ENCODE data around the gene MASP2.
"Not testable (repeated sequence)": the region's sequence is repeated elsewhere in the genome, so short reads cannot be mapped to it uniquely, and the experiment has no call there.

MASP2 gene

GRCh38 chr1:11051781-11052511 lies 4.9 kb upstream of the MASP2 start:
- TF ChIP-seq ZNF274 (IDR thresholded peaks at IDR 0.05; ENCODE audit: low read depth, low read length): no peak

DNA sequence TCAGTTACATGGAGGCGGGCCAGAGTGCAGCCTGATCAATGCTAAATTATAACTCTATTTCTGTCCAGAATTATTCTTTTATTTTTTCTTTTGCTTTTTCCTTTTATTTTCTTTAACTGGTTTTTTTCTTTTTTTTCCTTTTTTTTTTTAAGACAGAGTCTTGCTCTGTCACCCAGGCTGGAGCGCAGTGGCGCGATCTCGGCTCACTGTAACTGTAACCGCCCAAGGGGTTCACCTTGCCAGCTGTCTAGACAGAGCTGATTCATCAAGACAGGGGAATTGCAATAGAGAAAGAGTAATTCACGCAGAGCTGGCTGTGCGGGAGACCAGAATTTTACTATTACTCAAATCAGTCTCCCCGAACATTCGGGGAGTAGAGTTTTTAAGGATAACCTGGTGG lies 4.1 kb upstream of the MASP2 start:
- H3K4me3 ChIP-seq (ENCODE audit: low read length): not testable (repeated sequence)

More at GRCh38 chr1:11051781-11052511, 4.9 kb upstream of the MASP2 start:
- H3K4me3 ChIP-seq (ENCODE audit: low read length): no peak overlapping the region

DNA sequence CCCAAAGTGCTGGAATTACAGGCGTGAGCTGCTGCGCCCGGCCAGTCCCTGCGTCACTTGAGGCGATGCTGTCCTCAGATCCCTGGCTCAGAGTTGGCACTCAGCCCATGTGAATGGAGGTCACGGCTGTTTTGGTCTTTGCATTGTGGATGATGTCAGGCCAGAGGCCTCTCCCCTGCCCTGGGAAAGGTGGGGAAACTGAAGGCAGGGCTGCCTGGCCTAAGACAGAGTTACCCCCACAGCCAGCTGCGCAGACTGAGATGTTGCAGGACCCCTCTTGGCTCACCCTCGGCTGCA lies 821 bp downstream of the MASP2 start:
- no peak overlapping the region for H3K4me3 ChIP-seq (ENCODE audit: low read length)
- TF ChIP-seq ZNF274 (IDR thresholded peaks at IDR 0.05; ENCODE audit: low read depth, low read length): no peak

DNA sequence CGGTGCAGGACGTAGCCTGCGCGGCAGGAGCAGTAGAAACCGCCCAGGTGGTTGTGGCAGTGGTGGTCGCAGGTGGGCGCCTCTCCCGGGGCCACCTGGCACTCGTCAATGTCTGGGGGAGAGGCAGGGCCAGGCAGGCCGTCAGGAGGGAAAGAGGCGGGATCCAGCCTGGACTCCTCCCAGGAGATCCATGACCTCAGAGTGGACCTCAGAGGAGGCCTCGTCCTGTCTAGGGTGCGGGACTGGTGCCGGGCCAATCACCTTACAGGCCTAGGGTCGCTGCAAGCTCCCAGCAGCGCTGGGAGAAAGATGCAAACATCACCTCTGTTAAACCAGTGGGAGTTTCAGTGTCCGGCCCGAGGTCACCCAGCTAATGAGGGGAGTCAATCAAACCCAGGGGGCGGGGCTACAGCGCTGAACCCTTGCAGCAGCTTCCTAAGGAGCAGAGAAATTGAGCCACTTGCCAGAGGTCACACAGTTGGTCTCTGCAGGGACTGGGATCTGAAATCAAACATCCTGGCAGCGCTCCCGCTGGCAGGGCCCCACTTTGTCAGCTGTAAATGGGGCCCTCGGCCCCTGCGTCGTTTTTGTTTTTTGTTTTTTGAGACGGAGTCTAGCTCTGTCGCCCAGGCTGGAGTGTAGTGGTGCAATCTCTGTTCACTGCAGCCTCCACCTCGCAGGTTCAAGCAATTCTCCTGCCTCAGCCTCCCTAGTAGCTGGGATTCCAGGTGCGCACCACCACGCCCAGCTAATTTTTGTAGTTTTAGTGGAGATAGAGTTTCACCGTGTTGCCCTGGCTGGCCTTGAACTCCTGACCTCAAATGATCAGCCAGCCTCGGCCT lies 1.4 kb downstream of the MASP2 start:
- TF ChIP-seq ZNF274 (IDR thresholded peaks at IDR 0.05; ENCODE audit: low read depth, low read length): no peak
- no peak overlapping the region for H3K4me3 ChIP-seq (ENCODE audit: low read length)

- no peak for TF ChIP-seq ZNF274 (IDR thresholded peaks at IDR 0.05; ENCODE audit: low read depth, low read length)
- no peak overlapping the region for H3K4me3 ChIP-seq (ENCODE audit: low read length)
Observed at GRCh38 chr1:11044849-11045427, 2.1 kb downstream of the MASP2 start.

- no peak overlapping the region for H3K4me3 ChIP-seq (ENCODE audit: low read length)
- TF ChIP-seq ZNF274 (IDR thresholded peaks at IDR 0.05; ENCODE audit: low read depth, low read length): no peak
Observed at GRCh38 chr1:11044086-11044848, 2.8 kb downstream of the MASP2 start.

DNA sequence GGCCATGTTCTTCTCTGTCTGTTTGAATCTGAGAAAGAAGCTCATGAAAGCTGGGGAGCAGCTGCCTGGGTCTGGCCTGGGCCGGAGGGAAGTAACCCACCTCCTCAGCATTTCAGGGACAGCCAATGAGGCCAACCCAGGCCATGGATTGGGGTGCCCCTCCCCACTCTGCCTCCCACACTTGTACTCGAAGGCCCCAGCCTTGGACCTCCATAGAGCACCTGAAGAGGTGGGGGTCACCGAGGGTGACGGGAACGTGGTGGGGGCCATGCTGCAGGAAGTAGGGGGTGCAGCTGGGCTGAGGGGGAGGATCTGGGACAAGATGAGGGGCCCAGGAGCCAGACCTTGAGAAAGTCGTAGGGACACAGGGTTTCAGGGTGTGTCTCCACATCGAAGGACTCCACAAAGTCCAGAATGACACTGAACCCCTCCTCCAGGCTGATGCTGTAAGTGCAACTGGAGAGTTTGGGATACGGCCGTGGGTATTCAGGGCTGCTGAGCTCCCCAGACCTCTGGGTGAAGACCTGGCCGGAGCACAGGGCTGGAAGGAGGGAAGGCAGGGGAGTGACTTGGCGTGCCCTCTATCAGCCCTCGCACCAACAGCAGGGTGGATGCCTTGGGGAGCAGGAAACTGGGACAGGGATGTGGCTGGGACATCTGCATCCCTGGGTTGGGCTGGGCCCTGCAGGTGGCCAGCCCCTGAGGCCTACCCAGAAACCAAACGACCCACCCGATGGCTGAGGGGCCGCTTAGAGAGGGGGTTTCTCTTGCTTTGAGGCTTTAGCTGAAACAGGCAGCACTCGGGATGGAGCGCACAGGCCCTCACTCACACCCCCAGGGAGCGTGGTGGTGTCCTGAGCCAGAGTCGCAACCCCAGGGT lies 3.8 kb downstream of the MASP2 start:
- H3K4me3 ChIP-seq (ENCODE audit: low read length): no peak overlapping the region
- no peak for TF ChIP-seq ZNF274 (IDR thresholded peaks at IDR 0.05; ENCODE audit: low read depth, low read length)

DNA sequence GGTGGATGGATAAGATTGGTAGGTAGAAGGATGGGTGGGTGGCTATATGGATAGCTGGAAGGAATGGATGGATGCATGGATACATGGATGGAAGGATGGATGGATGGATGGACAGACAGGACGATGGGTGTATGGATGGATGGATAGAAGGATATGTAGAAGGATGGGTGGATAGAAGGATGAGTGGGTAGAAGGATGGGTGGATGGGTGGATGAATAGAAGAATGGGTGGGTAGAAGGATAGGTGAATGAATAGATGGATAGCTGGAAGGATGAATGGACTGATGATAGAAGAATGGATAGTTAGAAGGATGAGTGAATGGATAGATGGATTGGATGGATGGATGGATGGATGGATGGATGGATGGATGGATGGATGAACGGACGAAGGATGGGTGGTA lies 5.0 kb downstream of the MASP2 start:
- no peak for TF ChIP-seq ZNF274 (IDR thresholded peaks at IDR 0.05; ENCODE audit: low read depth, low read length)
- no peak overlapping the region for H3K4me3 ChIP-seq (ENCODE audit: low read length)

DNA sequence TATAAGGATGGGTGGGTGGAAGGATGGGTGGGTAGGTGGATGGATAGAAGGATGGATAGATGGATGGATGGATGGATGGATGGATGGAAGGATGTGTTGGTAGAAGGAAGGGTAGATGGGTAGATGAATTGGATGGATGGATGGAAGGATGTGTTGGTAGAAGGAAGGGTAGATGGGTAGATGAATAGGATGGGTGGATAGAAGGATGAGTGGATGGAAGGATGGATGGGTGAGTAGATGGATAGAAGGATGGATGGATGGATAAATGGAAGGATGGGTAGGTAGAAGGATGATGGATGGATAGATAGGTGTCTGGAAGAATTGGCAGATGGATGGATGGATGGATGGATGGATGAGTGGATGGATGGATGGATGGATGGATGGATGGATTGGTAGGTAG lies 6.0 kb downstream of the MASP2 start:
- H3K4me3 ChIP-seq (ENCODE audit: low read length): no peak overlapping the region
- TF ChIP-seq ZNF274 (IDR thresholded peaks at IDR 0.05; ENCODE audit: low read depth, low read length): no peak

GRCh38 chr1:11040105-11040429 lies 7.0 kb downstream of the MASP2 start:
- not testable (repeated sequence) for H3K4me3 ChIP-seq (ENCODE audit: low read length)

DNA sequence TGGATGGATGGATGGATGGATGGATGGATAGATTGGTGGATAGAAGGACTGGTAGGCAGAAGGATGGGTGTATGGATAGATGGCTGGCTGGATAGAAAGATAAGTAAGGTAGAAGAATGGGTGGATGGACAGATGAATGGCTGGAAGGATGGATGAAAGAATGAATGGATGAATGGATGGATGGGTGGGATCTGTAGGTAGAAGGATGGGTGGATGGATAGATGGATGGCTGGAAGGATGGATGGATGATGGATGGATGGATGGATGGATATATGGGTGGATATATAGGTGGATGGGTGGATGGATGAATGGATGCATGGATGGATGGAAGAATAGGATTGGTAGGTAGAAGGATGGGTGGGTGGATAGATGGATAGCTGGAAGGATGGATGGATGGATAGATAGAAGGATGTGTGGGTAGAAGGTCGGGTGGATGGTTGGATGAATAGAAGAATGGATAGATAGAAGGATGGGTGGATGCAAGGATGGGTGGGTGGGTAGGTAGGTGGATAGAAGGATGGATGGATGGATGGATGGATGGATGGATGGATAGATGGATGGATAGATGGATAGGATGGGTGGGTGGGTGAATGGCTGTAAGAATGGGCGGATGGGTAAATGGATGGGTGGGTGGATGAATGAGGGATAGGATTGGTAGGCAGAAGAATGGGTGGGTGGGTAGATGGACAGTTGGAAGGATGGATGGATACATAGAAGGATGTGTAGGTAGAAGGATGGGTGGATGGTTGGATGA lies 7.5 kb downstream of the MASP2 start:
- H3K4me3 ChIP-seq (ENCODE audit: low read length): no peak overlapping the region
- TF ChIP-seq ZNF274 (IDR thresholded peaks at IDR 0.05; ENCODE audit: low read depth, low read length): no peak

DNA sequence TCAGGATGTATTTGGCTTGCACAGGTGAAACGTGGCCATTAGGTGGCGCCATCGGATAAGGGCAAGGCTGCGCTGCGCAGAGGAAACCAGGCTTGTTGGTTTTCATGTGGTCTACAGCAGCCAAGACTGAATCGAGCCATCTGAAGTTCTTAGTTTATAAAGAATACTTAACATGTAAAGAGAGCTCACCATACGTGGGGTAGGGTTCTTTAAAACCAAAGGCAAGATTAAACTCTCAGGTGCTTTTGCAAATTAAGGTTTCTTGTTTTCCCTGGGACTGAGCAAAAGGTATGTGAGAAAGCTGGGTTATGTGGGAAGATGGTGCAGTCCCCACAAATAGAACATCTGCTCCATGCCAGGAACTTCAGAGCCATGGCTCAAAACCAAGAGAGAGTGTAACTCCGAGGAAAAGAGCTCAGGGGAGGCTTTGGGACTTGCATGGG lies 9.3 kb downstream of the MASP2 start:
- TF ChIP-seq ZNF274 (IDR thresholded peaks at IDR 0.05; ENCODE audit: low read depth, low read length): no peak
- H3K4me3 ChIP-seq (ENCODE audit: low read length): no peak overlapping the region

DNA sequence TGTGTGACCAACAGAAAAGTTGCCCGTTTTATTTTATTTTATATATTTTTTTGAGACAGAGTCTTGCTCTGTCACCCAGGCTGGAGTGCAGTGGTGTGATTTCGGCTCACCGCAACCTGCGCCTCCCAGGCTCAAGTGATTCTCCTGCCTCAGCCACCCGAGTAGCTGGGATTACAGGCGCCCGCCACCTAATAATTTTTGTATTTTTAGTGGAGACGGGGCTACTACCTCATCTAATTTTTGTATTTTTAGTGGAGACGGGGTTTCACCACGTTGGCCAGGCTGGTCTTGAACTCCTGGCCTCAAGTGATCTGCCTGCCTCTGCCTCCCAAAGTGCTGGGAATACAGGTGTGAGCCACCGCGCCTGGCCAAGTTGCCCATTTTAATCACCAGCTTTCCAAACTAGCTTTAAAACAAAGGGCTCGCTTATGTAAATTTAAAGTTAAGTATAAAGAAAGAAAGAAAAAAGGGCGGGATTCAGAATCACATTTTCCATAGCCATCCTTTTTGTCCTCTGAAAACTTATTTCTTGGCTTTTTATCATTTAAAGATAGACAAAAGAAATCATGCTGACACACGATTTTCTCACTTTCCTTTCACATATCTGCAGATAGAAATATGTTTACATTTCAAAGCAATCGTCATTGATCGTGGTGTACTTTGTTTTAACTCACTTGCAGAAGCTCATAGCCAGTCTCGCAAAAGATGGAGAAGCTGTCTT lies 9.9 kb downstream of the MASP2 start:
- H3K4me3 ChIP-seq (ENCODE audit: low read length): not testable (repeated sequence)

Measured in GM08714 (cell line).